ENCODE results near the gene TGFBI.

The TGFBI gene

GRCh38 chr5:136001466-136001981 is 27.3 kb upstream of the TGFBI start:
- DNase-seq (ENCODE audit: low read depth): peak; percentile 86

DNA sequence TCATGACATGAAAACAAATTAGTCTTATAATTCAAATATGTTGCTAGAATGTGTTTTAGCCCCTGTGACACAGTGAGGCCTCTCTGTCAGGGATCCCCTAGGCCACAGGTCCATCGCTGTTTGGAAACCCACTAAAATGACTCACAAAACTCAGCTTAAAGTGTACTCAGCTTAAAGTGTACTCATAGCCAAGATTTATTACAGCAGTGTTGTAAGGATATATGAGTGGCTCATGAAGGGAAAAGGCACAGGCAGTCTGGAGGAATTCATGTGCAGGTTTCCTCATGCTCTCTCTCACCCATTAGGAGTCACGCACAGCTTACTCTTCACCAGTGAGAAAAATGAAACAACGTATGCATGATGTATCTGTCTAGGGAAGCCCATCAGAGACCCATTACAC is 24.4 kb upstream of the TGFBI start:
- DNase-seq (ENCODE audit: low read depth): peak; percentile 46

GRCh38 chr5:136005476-136005875 is 23.3 kb upstream of the TGFBI start:
- DNase-seq (ENCODE audit: low read depth): no peak

GRCh38 chr5:136006164-136006563 is 22.6 kb upstream of the TGFBI start:
- no peak for DNase-seq (ENCODE audit: low read depth)

GRCh38 chr5:136006761-136007251 is 22.0 kb upstream of the TGFBI start:
- DNase-seq (ENCODE audit: low read depth): peak; percentile 79

- DNase-seq (ENCODE audit: low read depth): peak; percentile 65
Observed at GRCh38 chr5:136007271-136007670, 21.5 kb upstream of the TGFBI start.

- DNase-seq (ENCODE audit: low read depth): no peak
Observed at GRCh38 chr5:136011414-136012001, 17.3 kb upstream of the TGFBI start.

DNA sequence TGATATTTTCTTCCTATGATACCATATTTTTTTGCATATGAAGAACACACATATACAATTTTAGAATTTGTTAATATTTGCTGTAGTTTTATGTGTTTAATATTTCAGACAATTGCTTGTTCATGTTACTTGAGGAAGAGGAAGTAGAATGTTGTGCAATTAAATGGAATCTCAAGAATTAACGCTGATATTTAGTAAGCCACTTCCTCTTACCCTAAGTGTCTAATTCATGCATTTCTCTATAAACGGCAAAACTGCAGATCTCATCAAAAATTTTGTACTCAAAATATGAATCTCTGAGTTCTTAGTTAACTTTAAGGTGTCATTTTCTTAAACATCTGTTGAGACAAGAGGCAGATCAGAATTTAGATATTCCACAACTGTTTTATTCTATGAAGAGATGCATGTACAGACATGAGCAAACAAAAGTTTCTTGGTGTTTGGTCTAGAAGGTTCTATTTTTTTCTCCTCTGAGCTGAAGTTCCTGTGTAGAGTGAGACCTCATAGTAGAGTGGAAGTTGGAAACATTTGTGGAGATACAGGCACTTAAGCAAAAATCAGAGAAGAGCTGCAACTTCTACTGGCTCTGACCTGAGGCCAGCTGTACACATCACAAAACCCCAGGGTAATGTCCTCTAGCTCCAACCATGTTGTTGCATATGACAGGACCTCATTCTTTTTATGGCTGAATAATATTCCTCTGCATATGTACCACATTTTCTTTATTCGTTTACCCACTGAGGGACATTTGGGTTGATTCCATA is 16.6 kb upstream of the TGFBI start:
- peak; percentile 48 for DNase-seq (ENCODE audit: low read depth)

DNA sequence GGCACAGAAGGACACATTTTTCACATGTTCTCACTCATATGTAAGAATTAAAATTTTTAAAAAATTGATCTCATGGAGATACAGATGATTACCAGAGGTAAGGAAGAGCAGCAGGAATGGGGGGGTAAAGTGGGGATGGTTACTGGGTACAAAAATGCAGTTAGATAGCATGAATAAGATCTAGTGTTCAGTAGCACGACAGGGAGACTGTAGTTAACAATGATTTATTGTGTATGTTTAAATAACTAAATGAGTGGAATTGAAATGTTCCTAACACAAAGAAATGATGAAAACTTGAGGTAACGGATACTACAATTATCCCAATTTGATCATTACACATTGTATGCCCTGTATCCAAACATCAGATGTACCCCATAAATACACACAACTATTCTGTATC is 15.2 kb upstream of the TGFBI start:
- no peak for DNase-seq (ENCODE audit: low read depth)

- no peak for DNase-seq (ENCODE audit: low read depth)
Observed at GRCh38 chr5:136014049-136015002, 14.5 kb upstream of the TGFBI start.

DNA sequence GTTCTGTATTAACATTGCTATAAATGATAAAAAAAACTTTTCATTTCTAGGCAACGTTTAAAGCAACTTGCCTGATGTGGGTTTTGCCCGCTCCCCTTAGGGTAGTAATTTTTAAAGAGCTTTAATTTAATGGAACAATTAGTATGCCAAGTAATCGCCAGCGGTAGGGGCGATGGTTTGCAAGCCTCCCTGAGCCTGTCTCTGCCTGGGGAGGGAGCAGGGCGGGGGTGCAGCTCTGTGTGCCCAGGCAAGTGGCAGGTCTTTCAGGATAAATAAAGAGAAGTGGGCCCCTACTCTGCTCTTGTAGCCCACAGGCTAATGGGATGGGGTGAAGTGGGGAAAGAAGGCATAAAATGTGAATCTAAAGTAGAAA is 13.8 kb upstream of the TGFBI start:
- no peak for DNase-seq (ENCODE audit: low read depth)

GRCh38 chr5:136015966-136016650 is 12.7 kb upstream of the TGFBI start:
- DNase-seq (ENCODE audit: low read depth): no peak

- DNase-seq (ENCODE audit: low read depth): peak; percentile 64
Observed at GRCh38 chr5:136016945-136017530, 11.8 kb upstream of the TGFBI start.

- peak; percentile 97 for DNase-seq (ENCODE audit: low read depth)
Observed at GRCh38 chr5:136018814-136019783, 9.7 kb upstream of the TGFBI start.

GRCh38 chr5:136020001-136020382 is 8.8 kb upstream of the TGFBI start:
- DNase-seq (ENCODE audit: low read depth): no peak

- DNase-seq (ENCODE audit: low read depth): peak; percentile 90
Observed at GRCh38 chr5:136020383-136021015, 8.3 kb upstream of the TGFBI start.

GRCh38 chr5:136021016-136021405 is 7.8 kb upstream of the TGFBI start:
- peak; percentile 33 for DNase-seq (ENCODE audit: low read depth)

- no peak for DNase-seq (ENCODE audit: low read depth)
Observed at GRCh38 chr5:136022965-136023364, 5.8 kb upstream of the TGFBI start.

GRCh38 chr5:136023958-136024541 is 4.7 kb upstream of the TGFBI start:
- DNase-seq (ENCODE audit: low read depth): peak; percentile 94
